T-cell (primary cell): ENCODE data around the gene ZNF205. TPM values are rescaled to one million over a fixed set of nuclear protein-coding genes. Genes with fewer than 3 reads are reported as not detected.

Experiments
- ATAC-seq, 4 experiments: fragments of 200-7000 bp in 3 of 4; fragments of 150-1000 bp in 1 of 4; cut with Tn5 transposase; replicated peaks in 1 of 4; 1 replicate in 3 of 4; 2 replicates in 1 of 4; pipeline ENCODE4 v1.10.0; 2021; ENCODE audit warnings: moderate library complexity in 3 of 4, mild to moderate bottlenecking in 2 of 4, moderate number of reproducible peaks in 1 of 4
- CTCF ChIA-PET, 2 donors: fragments of 300-600 bp; sonication (Branson Sonifier 250); formaldehyde crosslinking; loops; one replicate each; lab custom pipeline; 2022; ENCODE audit warnings: antibody characterized with exemption in 2 of 2; lab: Charles Lee
- POLR2A ChIA-PET, 2 donors: fragments of 300-600 bp; sonication (Branson Sonifier 250); formaldehyde crosslinking; loops; one replicate each; lab custom pipeline; 2022; ENCODE audit warnings: antibody characterized with exemption in 2 of 2; lab: Charles Lee
- DNase-seq, 35 experiments: peaks; one replicate each; pipeline versions ENCODE4 v3.0.0 to v3.0.0-alpha.2; 2013 to 2023
- H3K27ac ChIP-seq: one replicate; pipeline ENCODE4 v1.5.1; 2013; ENCODE audit warnings: low read length
- H3K27me3 ChIP-seq, 2 experiments: replicated peaks in 1 of 2; 1 replicate in 1 of 2; 2 replicates in 1 of 2; pipeline versions ENCODE4 v1.6.1 to v1.7.0; 2013; ENCODE audit warnings: low read length in 1 of 2, mixed read lengths in 1 of 2; ENCODE audit not compliant: control insufficient read depth in 2 of 2, insufficient read depth in 2 of 2; ENCODE audit errors: extremely low read depth in 1 of 2
- H3K36me3 ChIP-seq, 2 donors: 1 replicate in 1 of 2; 2 replicates in 1 of 2; pipeline versions ENCODE4 v1.6.1 to v1.7.0; 2013; ENCODE audit warnings: low read length in 1 of 2; ENCODE audit not compliant: control insufficient read depth in 2 of 2, insufficient read depth in 1 of 2; ENCODE audit errors: extremely low read depth in 1 of 2
- H3K4me1 ChIP-seq, 2 experiments: 1 replicate in 1 of 2; 2 replicates in 1 of 2; pipeline versions ENCODE4 v1.6.1 to v1.7.0; 2013; ENCODE audit warnings: low read length in 2 of 2, mixed read lengths in 1 of 2; ENCODE audit not compliant: insufficient read depth in 2 of 2, control insufficient read depth in 1 of 2; ENCODE audit errors: extremely low read depth in 1 of 2
- H3K4me3 ChIP-seq, 2 donors: 1 replicate in 1 of 2; 2 replicates in 1 of 2; pipeline versions ENCODE4 v1.5.1 to v1.7.0; 2013; ENCODE audit warnings: mild to moderate bottlenecking in 2 of 2, low read length in 1 of 2, moderate library complexity in 1 of 2; ENCODE audit not compliant: control insufficient read depth in 1 of 2; ENCODE audit errors: extremely low read depth in 1 of 2
- H3K9me3 ChIP-seq: 2 replicates; pipeline ENCODE4 v1.7.0; 2013
- H3K27ac Mint-ChIP-seq, 2 donors: one replicate each; pipeline ENCODE4 v1.8.0; 2020 to 2021; ENCODE audit warnings: mild to moderate bottlenecking in 2 of 2, mixed read lengths in 2 of 2
- H3K27me3 Mint-ChIP-seq, 2 donors: one replicate each; pipeline ENCODE4 v1.8.0; 2021 to 2022; ENCODE audit warnings: mixed read lengths in 2 of 2
- H3K36me3 Mint-ChIP-seq: one replicate; pipeline ENCODE4 v1.8.0; 2021; ENCODE audit warnings: mixed read lengths
- H3K4me1 Mint-ChIP-seq, 3 donors: one replicate each; pipeline ENCODE4 v1.8.0; 2020 to 2022; ENCODE audit warnings: mixed read lengths in 3 of 3, mild to moderate bottlenecking in 1 of 3
- H3K4me3 Mint-ChIP-seq, 3 donors: one replicate each; pipeline ENCODE4 v1.8.0; 2020 to 2022; ENCODE audit warnings: mild to moderate bottlenecking in 3 of 3, mixed read lengths in 3 of 3, moderate library complexity in 3 of 3
- H3K9me3 Mint-ChIP-seq, 3 donors: one replicate each; pipeline ENCODE4 v1.8.0; 2020 to 2022; ENCODE audit warnings: mixed read lengths in 3 of 3
- WGBS: methylation state at CpG from one replicate; pipeline ENCODE4 v1.1.5; 2013; ENCODE audit warnings: missing lambda C conversion rate; ENCODE audit not compliant: insufficient coverage; 5-methylcytosine and 5-hydroxymethylcytosine counted together
- total RNA-seq, 35 experiments: library from RNA in 6 of 35; stranded (reverse) in 6 of 35; fragments of 120-200 nt in 1 of 35; gene quantifications; one replicate each; pipeline versions ENCODE4 v1.2.1 to v1.2.4 and lab custom pipeline; 2013 to 2026

Gene ZNF205
- total RNA-seq, 5 donors from 2014 or later (not counting 1 experiment from before 2014, with no cell fraction given) = 0.38 TPM; not detected in 4

DNA sequence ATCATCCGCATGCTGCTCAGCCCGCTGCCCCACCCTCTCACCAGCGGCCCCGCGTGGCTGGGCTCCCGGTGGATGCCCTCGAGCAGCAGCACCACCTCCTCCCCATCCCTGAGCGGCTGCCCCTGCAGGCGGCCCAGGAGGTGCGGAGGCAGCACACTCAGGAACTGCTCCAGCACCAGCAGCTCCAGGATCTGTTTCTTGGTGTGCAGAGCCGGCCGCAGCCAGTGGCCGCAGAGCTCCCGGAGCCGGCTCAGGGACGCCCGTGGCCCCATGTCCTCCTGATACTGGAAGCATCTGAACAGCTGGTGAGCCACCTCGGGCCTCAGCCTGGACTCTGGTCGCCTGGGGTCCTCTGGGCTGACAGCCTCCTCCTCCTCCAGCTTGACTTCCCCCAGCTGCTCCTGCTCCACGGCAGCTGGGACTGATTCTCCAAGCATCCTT is 19.9 kb upstream of the ZNF205 start:
- DNase-seq (no peak), ATAC-seq (no peak)
- no peaks in the 10 kb centered on the region for H3K36me3 ChIP-seq
- Mint-ChIP-seq H3K4me3 (no peak overlapping the region), H3K27me3 (no peaks in the 10 kb centered on the region), H3K9me3 (no peaks in the 10 kb centered on the region), H3K4me1 (peaks cover 34 to 48% (median 45%) of the 10 kb centered on the region in 3 donors), H3K36me3 (no peaks in the 10 kb centered on the region), H3K27ac (no peak overlapping the region)
- H3K27me3 ChIP-seq = no peaks in the 10 kb centered on the region
- H3K27ac ChIP-seq = no peak overlapping the region
- no peak overlapping the region for H3K4me3 ChIP-seq
- peaks cover 5 to 73% of the 10 kb centered on the region in 2 experiments for H3K4me1 ChIP-seq
- POLR2A ChIA-PET = no interaction called here
- 94% methylated on average over 15 of the region's 20 CpGs for WGBS
- no peaks in the 10 kb centered on the region for H3K9me3 ChIP-seq
- CTCF ChIA-PET = interaction anchor here in 1 of 2 donors (0.7 kb wide), 1 partner anchor 37 kb away, joined by 4 read pairs; no protein-coding TSS in a partner anchor

- DNase-seq (peak in 26 of 35 experiments; percentile 8 to 82 (median 49)), ATAC-seq (peak; percentile 42 to 51 (median 47))
- H3K27ac ChIP-seq = no peak overlapping the region
- no peaks in the 10 kb centered on the region for H3K36me3 ChIP-seq
- peaks cover 3 to 60% of the 10 kb centered on the region in 2 experiments for H3K4me1 ChIP-seq
- ChIA-PET POLR2A (no interaction called here), CTCF (interaction anchor here (0.7 to 1.1 kb wide), 2 partner anchors 35 to 71 kb away, joined by 3 to 4 read pairs; partner anchors contain the start of genes HCFC1R1 (in 1 of the 2) and THOC6 (in 1 of the 2))
- no peaks in the 10 kb centered on the region for H3K9me3 Mint-ChIP-seq
- peaks cover 21 to 39% (median 38%) of the 10 kb centered on the region in 3 donors for H3K4me1 Mint-ChIP-seq
- H3K27me3 ChIP-seq = no peaks in the 10 kb centered on the region
- peak overlapping the region; percentile 68 to 79 for H3K27ac Mint-ChIP-seq
- WGBS = 92% methylated on average over 13 of the region's 22 CpGs
- no peak overlapping the region for H3K4me3 ChIP-seq
- no peaks in the 10 kb centered on the region for H3K27me3 Mint-ChIP-seq
- peak overlapping the region in 1 of 3 donors; percentile 38 for H3K4me3 Mint-ChIP-seq
- H3K36me3 Mint-ChIP-seq = no peaks in the 10 kb centered on the region
- H3K9me3 ChIP-seq = no peaks in the 10 kb centered on the region
These were observed 17.9 kb upstream of the ZNF205 start for GRCh38 chr16:3094289-3095027.

DNA sequence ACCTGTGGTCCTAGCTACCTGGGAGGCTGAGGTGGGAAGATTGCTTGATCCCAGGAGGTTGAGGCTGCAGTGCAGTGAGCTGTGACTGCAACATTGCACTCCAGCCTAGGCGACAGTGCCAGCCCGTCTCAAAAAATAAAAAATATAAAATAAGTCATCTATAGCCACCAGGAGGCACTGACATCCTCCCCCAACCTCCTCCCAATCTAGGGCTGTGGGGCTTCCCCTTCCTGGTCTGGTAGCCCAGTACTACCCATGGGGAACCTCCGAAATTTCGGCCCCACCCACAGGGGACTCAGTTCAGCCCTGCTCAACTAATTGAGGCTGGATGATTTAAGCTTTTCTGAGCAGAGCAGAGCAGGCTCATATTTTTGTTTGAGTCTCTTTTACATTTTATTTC is 16.5 kb upstream of the ZNF205 start:
- Mint-ChIP-seq H3K27ac (peak overlapping the region; percentile 75 to 86), H3K4me3 (peak overlapping the region in 1 of 3 donors; percentile 10), H3K9me3 (no peaks in the 10 kb centered on the region), H3K27me3 (no peaks in the 10 kb centered on the region), H3K4me1 (peaks cover 28 to 46% (median 43%) of the 10 kb centered on the region in 3 donors), H3K36me3 (no peaks in the 10 kb centered on the region)
- Histone ChIP-seq H3K4me3 (no peak overlapping the region), H3K27me3 (no peaks in the 10 kb centered on the region), H3K4me1 (peaks cover 11 to 64% of the 10 kb centered on the region in 2 experiments), H3K9me3 (no peaks in the 10 kb centered on the region), H3K36me3 (no peaks in the 10 kb centered on the region), H3K27ac (peak overlapping the region; percentile 55)
- no CpG with 5 or more reads among the region's 4 CpGs for WGBS
- peak in 33 of 35 experiments; percentile 25 to 82 (median 51) for DNase-seq
- ChIA-PET CTCF (interaction anchor here (0.5 to 1.8 kb wide), 8 partner anchors 32 to 317 kb away, joined by 3 to 9 read pairs (median 4); partner anchors contain the start of gene ZNF213 (in 1 of the 2)), POLR2A (no interaction called here)
- peak; percentile 52 to 65 (median 56) for ATAC-seq

- Mint-ChIP-seq H3K4me3 (no peak overlapping the region), H3K36me3 (no peaks in the 10 kb centered on the region), H3K27me3 (no peaks in the 10 kb centered on the region), H3K4me1 (peaks cover 28 to 46% (median 43%) of the 10 kb centered on the region in 3 donors), H3K9me3 (no peaks in the 10 kb centered on the region), H3K27ac (peak overlapping the region; percentile 75 to 86)
- ATAC-seq (no peak), DNase-seq (no peak)
- peak overlapping the region; percentile 55 for H3K27ac ChIP-seq
- H3K4me3 ChIP-seq = no peak overlapping the region
- no peaks in the 10 kb centered on the region for H3K36me3 ChIP-seq
- WGBS = 92% methylated on average over 5 of the region's 6 CpGs
- POLR2A ChIA-PET = no interaction called here
- H3K4me1 ChIP-seq = peaks cover 16 to 64% of the 10 kb centered on the region in 2 experiments
- CTCF ChIA-PET = interaction anchor here (0.6 to 1.8 kb wide), 6 partner anchors 32 to 316 kb away, joined by 3 to 9 read pairs (median 4); no protein-coding TSS in a partner anchor
- no peaks in the 10 kb centered on the region for H3K9me3 ChIP-seq
- H3K27me3 ChIP-seq = no peaks in the 10 kb centered on the region
These were observed 16.0 kb upstream of the ZNF205 start for GRCh38 chr16:3096362-3096761.

DNA sequence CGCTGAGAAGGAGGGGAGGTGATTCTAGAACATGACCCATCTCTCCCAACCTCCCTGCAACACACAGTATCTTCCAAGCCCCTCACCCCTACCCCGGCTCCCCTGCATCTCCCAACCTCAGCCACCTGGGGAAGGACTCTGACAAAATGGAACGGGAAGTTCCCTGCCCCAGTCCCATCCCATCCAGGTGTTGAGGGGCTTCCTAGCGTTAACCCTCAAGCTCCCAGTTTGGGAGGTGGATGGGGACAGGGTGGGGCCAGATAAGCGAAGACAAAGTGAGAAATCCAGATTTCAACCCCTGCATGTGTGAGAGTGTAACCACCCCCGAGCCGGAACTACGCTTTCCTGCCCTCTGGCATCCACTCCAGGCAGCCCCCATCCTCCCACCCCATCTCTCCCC is 15.1 kb upstream of the ZNF205 start:
- Mint-ChIP-seq H3K27me3 (no peaks in the 10 kb centered on the region), H3K4me3 (no peak overlapping the region), H3K4me1 (peaks cover 34 to 49% (median 44%) of the 10 kb centered on the region in 3 donors), H3K9me3 (no peaks in the 10 kb centered on the region), H3K36me3 (no peaks in the 10 kb centered on the region), H3K27ac (peak overlapping the region; percentile 23 to 69)
- no peak overlapping the region for H3K27ac ChIP-seq
- H3K4me1 ChIP-seq = peaks cover 16 to 67% of the 10 kb centered on the region in 2 experiments
- CTCF ChIA-PET = interaction anchor here (0.6 to 3.0 kb wide), 5 partner anchors 22 to 52 kb away, joined by 3 to 8 read pairs (median 5); partner anchors contain the start of gene ZNF213 (in 1 of the 2)
- POLR2A ChIA-PET = no interaction called here
- no peaks in the 10 kb centered on the region for H3K36me3 ChIP-seq
- ATAC-seq (no peak), DNase-seq (no peak)
- no peaks in the 10 kb centered on the region for H3K27me3 ChIP-seq
- H3K9me3 ChIP-seq = no peaks in the 10 kb centered on the region
- no peak overlapping the region for H3K4me3 ChIP-seq
- no CpG with 5 or more reads among the region's 8 CpGs for WGBS
